Adrenal gland (tissue), 12 donors: ENCODE results near the gene FOXO3. TPM values are rescaled to one million over a fixed set of nuclear protein-coding genes. Genes with fewer than 3 reads are reported as not detected.
A peak's percentile ranks its signal among the peaks of the same experiment; 100 is the strongest.

ENCODE experiments used
- DNase-seq, 7 donors: peaks; one replicate each; pipeline ENCODE4 v3.0.0-alpha.2; 2019 to 2020
- H3K27ac ChIP-seq, 5 donors: fragments of 200-600 bp; sonication (generic) in 4 of 5; 1 replicate in 3 of 5; 2 replicates in 2 of 5; pipeline versions ENCODE4 v1.5.1 to v1.8.0; 2016 to 2020; ENCODE audit warnings: mild to moderate bottlenecking in 1 of 5
- H3K27me3 ChIP-seq: fragments of 200-600 bp; 2 replicates; pipeline ENCODE4 v1.8.0; 2021
- H3K36me3 ChIP-seq, 2 donors: fragments of 200-600 bp; replicated peaks in 1 of 2; 1 replicate in 1 of 2; 2 replicates in 1 of 2; pipeline versions ENCODE4 v1.5.1 to v1.8.0; 2018 to 2022
- H3K4me1 ChIP-seq, 2 donors: fragments of 200-600 bp; replicated peaks in 1 of 2; 1 replicate in 1 of 2; 2 replicates in 1 of 2; pipeline versions ENCODE4 v1.5.1 to v1.8.0; 2018 to 2021
- H3K4me3 ChIP-seq, 4 donors: fragments of 200-600 bp; sonication (generic) in 3 of 4; one replicate each; pipeline ENCODE4 v1.5.1; 2016 to 2018
- H3K9me3 ChIP-seq, 3 donors: fragments of 200-600 bp; sonication (generic) in 1 of 3; replicated peaks in 1 of 3; 1 replicate in 2 of 3; 2 replicates in 1 of 3; pipeline versions ENCODE4 v1.5.1 to v1.8.0; 2016 to 2021
- POLR2A ChIP-seq, 2 donors: fragments of 450-650 bp; IDR thresholded peaks; one replicate each; pipeline ENCODE4 v1.6.1; 2017; ENCODE audit warnings: antibody characterized with exemption in 2 of 2, mild to moderate bottlenecking in 2 of 2, moderate library complexity in 1 of 2
- WGBS, 4 donors: extraction: QIAGEN DNeasy Blood & Tissue Kit in 2 of 4; methylation state at CpG; one replicate each; pipeline versions ENCODE4 v1.1.5 to v1.1.7; 2013 to 2017; 5-methylcytosine and 5-hydroxymethylcytosine counted together
- intact Hi-C, 2 donors: fragments of 100-400 bp; cut with DNase I; formaldehyde crosslinking; loops; one replicate each; pipeline versions ENCODE4 v1.14.1 to v1.15.0; 2022 to 2023
- polyA plus RNA-seq, 3 donors: library from polyadenylated mRNA; stranded (reverse); fragments of 200-250 nt in 2 of 3; fragments of 350-450 nt in 1 of 3; fragmentation: Illumina TruSeq in 1 of 3; extraction: RNeasy Lipid Tissue Mini Kit (QIAGEN cat#74804) in 1 of 3; gene quantifications; one replicate each; pipeline ENCODE4 v1.2.3, GENCODE V29; 2013 to 2014
- total RNA-seq, 9 donors: library from RNA; depleted of rRNA in 4 of 9; stranded (reverse); fragments of >200 nt in 4 of 9; fragments of 120-200 nt in 1 of 9; fragmentation: NEBNext Ultra II Directional in 1 of 9; extraction: Animal tissue kit (Norgen Biotek cat#: 25700) in 1 of 9; gene quantifications; one replicate each; pipeline versions ENCODE4 v1.1.0 to v1.2.4, GENCODE V29; 2013 to 2023
- TF ChIP-seq, protein P1 (sequence below), 6 experiments: fragments of 450-650 bp in 4 of 6; fragments of 200-600 bp in 2 of 6; sonication (generic) in 1 of 6; IDR thresholded peaks; 1 replicate in 5 of 6; 2 replicates in 1 of 6; pipeline versions ENCODE4 v1.5.1 to v1.8.0; 2016 to 2021; ENCODE audit warnings: antibody characterized with exemption in 6 of 6, mild to moderate bottlenecking in 2 of 6, moderate library complexity in 1 of 6
- donor health status: healthy with polysubstance abuse.
- donor health status: Bipolar disorder and iron deficiency.
- donor health status: DM: yes; HTN: yes; CAD: no.
- donor health status: DM: no; HTN: no; CAD: no.
- donor health status: DM: no; HTN: no; CAD: no.
- donor health status: DM: yes; HTN: yes; CAD: no.

FOXO3 gene
- total and polyA plus RNA-seq, 12 donors = 8.3 to 38.7 (median 23.4) TPM

DNA sequence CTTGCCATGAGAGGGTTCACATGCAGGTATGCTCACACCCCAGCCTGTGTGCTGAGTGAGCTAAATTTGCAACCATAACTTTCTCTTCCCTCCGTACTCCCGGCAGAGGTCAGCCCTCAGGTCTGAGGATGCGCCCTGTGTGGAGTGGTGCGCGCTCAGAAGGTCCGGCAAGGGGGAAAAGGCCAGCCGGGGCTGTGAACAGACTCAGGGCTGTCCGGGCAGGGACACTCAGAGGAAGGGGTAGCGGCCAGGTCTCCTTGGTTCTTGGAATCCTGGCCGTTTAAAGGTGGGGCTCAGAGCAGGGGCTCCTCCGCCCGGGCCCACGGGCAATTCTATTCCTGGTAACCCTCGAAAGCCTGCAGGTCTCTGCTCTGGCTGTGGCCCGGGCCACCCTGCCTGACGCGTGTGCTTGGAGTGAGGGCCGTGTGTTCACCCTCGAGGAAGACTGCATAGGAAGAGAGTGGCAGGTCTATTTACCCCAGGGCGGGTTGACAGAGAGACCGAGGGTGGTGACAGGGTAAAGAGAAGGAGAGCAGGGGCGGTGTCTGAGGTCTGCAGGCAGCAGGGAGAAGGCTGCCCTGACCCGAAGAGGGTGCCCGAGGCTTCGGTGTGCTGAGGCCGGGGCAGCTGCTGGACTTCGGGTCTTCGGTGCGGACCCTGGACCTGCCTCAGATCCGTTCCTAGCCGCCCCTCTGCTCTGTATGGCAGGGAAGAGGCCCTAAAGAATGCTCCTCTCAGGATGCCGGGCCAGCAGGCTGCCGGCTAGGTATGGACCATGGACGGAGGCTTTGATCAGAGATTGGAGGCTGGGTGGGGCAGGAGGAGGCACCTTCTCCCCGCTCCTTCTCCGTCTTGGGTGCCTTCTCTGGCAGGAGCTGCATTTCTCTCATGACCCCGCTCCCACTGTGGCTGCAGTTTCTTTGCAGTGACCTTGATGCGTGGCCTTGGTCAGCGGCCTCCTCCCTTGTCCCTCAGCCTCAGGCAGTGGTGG lies 156.4 kb downstream of the FOXO3 start:
- Histone ChIP-seq H3K36me3 (no peaks in the 10 kb centered on the region), H3K9me3 (no peaks in the 10 kb centered on the region), H3K27me3 (peaks cover 11% of the 10 kb centered on the region), H3K27ac (no peak overlapping the region), H3K4me1 (peaks cover 18 to 29% of the 10 kb centered on the region in 2 donors), H3K4me3 (no peak overlapping the region)
- 78 to 86% (median 82%) methylated on average over 31 to 39 of the region's 39 CpGs for WGBS, 4 donors
- intact Hi-C loops = no loop called here
- TF ChIP-seq POLR2A (IDR thresholded peaks at IDR 0.05) = no peak
- TF ChIP-seq, protein P1, sequence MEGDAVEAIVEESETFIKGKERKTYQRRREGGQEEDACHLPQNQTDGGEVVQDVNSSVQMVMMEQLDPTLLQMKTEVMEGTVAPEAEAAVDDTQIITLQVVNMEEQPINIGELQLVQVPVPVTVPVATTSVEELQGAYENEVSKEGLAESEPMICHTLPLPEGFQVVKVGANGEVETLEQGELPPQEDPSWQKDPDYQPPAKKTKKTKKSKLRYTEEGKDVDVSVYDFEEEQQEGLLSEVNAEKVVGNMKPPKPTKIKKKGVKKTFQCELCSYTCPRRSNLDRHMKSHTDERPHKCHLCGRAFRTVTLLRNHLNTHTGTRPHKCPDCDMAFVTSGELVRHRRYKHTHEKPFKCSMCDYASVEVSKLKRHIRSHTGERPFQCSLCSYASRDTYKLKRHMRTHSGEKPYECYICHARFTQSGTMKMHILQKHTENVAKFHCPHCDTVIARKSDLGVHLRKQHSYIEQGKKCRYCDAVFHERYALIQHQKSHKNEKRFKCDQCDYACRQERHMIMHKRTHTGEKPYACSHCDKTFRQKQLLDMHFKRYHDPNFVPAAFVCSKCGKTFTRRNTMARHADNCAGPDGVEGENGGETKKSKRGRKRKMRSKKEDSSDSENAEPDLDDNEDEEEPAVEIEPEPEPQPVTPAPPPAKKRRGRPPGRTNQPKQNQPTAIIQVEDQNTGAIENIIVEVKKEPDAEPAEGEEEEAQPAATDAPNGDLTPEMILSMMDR (IDR thresholded peaks at IDR 0.05) = no peak
- DNase-seq = no peak

DNA sequence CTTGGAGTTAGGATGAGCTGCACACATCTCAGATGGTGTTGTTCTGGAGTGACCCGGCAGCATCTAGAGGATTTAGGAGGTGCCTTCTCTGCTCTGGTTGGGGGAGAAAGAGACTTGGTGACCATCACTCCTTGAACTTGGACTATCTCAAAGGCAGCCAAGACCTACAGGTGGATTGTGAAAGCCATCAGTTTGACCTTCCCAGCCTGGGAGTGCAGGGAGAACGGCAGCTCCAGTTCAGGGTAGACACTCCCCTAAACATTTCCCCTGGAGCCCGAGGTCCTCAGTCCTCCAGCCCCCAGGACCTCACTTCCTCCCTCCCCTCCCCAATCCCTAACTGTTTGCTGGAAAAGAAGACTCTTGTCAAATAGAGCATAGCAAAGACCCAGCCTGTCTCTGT lies 158.8 kb downstream of the FOXO3 start:
- peak in 1 of 7 donors; percentile 11 for DNase-seq
- H3K27ac ChIP-seq = no peak overlapping the region
- H3K9me3 ChIP-seq = peaks cover 0 to 8% (median 0%) of the 10 kb centered on the region in 3 donors
- 71 to 83% (median 82%) methylated on average over 2 to 3 of the region's 3 CpGs for WGBS, 4 donors
- intact Hi-C loops = no loop called here
- no peaks in the 10 kb centered on the region for H3K36me3 ChIP-seq
- H3K4me3 ChIP-seq = no peak overlapping the region
- TF ChIP-seq POLR2A (IDR thresholded peaks at IDR 0.05) = no peak
- TF ChIP-seq, protein P1 (IDR thresholded peaks at IDR 0.05) = no peak
- peaks cover 12% of the 10 kb centered on the region for H3K27me3 ChIP-seq
- peaks cover 12 to 21% of the 10 kb centered on the region in 2 donors for H3K4me1 ChIP-seq

DNA sequence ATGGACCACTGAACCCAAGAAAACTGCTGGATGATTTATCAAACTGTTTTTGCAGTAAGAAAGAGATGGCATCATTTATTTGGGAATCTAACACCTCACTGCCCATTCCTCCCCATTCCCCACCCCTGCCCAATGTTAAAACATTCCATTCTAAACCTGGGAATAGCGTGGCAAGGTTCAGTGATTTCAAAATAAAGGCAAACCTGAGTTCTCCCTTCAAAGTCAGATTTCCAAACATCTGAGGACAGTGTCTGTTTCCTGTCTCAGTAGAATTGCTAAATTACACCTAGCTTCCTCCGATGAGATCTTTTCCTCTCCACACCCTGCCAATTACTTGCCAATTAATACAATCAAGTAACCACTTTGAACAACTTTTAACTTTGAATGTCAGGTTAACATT lies 160.1 kb downstream of the FOXO3 start:
- 52 to 75% (median 61%) methylated on average over 2 of the region's 2 CpGs for WGBS, 4 donors
- TF ChIP-seq POLR2A (IDR thresholded peaks at IDR 0.05) = no peak
- TF ChIP-seq, protein P1 (IDR thresholded peaks at IDR 0.05) = no peak
- no peak overlapping the region for H3K4me3 ChIP-seq
- peaks cover 0 to 8% (median 0%) of the 10 kb centered on the region in 3 donors for H3K9me3 ChIP-seq
- peaks cover 6 to 7% of the 10 kb centered on the region in 2 donors for H3K4me1 ChIP-seq
- H3K27ac ChIP-seq = no peak overlapping the region
- H3K36me3 ChIP-seq = no peaks in the 10 kb centered on the region
- intact Hi-C loops = no loop called here
- peaks cover 12% of the 10 kb centered on the region for H3K27me3 ChIP-seq
- no peak for DNase-seq

DNA sequence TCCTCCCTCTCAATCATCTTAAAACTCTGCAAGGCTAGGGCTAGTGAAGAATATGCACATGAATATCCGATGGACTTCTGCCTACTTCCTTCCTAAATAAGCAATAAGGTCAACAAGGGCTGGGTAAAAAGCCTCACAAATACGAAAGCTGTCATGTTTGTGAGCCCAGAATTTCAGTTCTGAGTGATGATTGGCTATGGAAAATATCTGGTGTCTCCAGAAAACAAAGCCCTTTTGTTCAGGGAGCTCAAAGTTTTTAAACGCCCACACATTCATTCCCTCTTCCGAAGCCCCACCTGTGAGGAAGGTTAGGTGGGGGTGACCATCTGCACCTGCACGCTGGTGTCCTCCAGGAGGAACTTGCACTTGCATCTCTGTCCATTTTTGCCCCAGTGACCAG lies 160.6 kb downstream of the FOXO3 start:
- TF ChIP-seq, protein P1 (IDR thresholded peaks at IDR 0.05) = no peak
- TF ChIP-seq POLR2A (IDR thresholded peaks at IDR 0.05) = no peak
- WGBS, 4 donors = 50 to 68% (median 54%) methylated on average over 5 of the region's 5 CpGs
- Histone ChIP-seq H3K36me3 (no peaks in the 10 kb centered on the region), H3K27ac (no peak overlapping the region), H3K4me3 (no peak overlapping the region), H3K4me1 (peaks cover 2 to 3% of the 10 kb centered on the region in 2 donors), H3K9me3 (peaks cover 0 to 8% (median 0%) of the 10 kb centered on the region in 3 donors), H3K27me3 (peaks cover 12% of the 10 kb centered on the region)
- intact Hi-C loops = no loop called here
- DNase-seq = peak in 1 of 7 donors; percentile 30
